ENCODE data around the gene SPNS1. TPM values are rescaled to one million over a fixed set of nuclear protein-coding genes. Genes with fewer than 3 reads are reported as not detected.

The SPNS1 gene
- total and polyA plus RNA-seq, 2 of the 8 experiments (the other 6 are each of a cell fraction or from before 2014, with no cell fraction given), result 48.8 to 66.9 TPM

DNA sequence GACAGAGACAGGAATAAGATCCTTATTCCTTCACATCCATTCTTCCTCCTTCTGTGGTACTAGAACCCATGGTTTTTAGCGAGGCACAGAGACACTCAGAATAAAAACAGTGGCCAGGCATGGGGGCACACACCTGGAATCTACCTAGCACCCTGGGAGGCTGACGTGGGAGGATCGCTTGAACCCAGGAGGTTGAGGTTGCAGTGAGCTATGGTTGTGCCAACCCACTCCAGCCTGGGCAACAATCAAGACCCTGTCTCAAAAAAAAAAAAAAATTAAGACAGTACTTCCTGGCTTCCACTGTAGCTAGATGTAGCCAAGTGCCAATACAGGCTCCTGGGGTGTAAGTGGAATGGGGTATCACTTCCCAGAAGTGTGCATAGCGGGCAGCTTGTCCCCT lies 7.4 kb upstream of the SPNS1 start:
- no peak for FAIRE-seq
- CTCF ChIA-PET (ENCODE audit: partially characterized antibody), result interaction anchor here (3.3 kb wide), 1 partner anchor 14 kb away, joined by 13 read pairs; no protein-coding TSS in a partner anchor

More for the DNA sequence above, 7.4 kb upstream of the SPNS1 start:
- TF ChIP-seq CREB1 (IDR thresholded peaks at IDR 0.05), result no peak
- TF ChIP-seq SUZ12 (IDR thresholded peaks at IDR 0.05; ENCODE audit: low read length), result no peak
- no peak for TF ChIP-seq SP1 (IDR thresholded peaks at IDR 0.05; ENCODE audit: low read depth, low read length)
- TF ChIP-seq CTBP2 (IDR thresholded peaks at IDR 0.05; ENCODE audit: borderline replicate concordance, insufficient read depth, insufficient read length, low read length), result no peak
- TF ChIP-seq ZNF274 (IDR thresholded peaks at IDR 0.05; ENCODE audit: borderline replicate concordance, extremely low read depth, low read length), result no peak
- no peak for TF ChIP-seq BACH1 (IDR thresholded peaks at IDR 0.05; ENCODE audit: low read length)
- TF ChIP-seq CHD2 (IDR thresholded peaks at IDR 0.05; ENCODE audit: low read length), result no peak
- no peak overlapping the region for H2AFZ ChIP-seq (ENCODE audit: low read length)
- H3K18ac ChIP-seq (ENCODE audit: extremely low read depth, low read length), result no peak overlapping the region
- H3K4me1 ChIP-seq (replicated peaks in 1 of 4; ENCODE audit: control insufficient read depth in 3 of 4, insufficient read depth in 4 of 4, low read length in 3 of 4), result no peaks in the 10 kb centered on the region
- H2AK5ac ChIP-seq (ENCODE audit: low read depth, low read length), result no peak overlapping the region
- POLR2A ChIA-PET (ENCODE audit: partially characterized antibody), result interaction anchor here (0.6 to 2.1 kb wide), 4 partner anchors 8 to 131 kb away, joined by 3 to 10 read pairs (median 4); no protein-coding TSS in a partner anchor
- DNase-seq (ENCODE audit: low read depth in 1 of 2, low spot score in 2 of 2), result no peak
- H2BK20ac ChIP-seq (ENCODE audit: low read length), result no peak overlapping the region
- H2BK5ac ChIP-seq (ENCODE audit: low read depth, low read length), result no peak overlapping the region
- H3K23me2 ChIP-seq (ENCODE audit: low read depth, low read length), result no peaks in the 10 kb centered on the region
- no peak overlapping the region for H3K9ac ChIP-seq (replicated peaks in 1 of 4; ENCODE audit: extremely low read depth in 1 of 4, low read depth in 3 of 4, low read length in 3 of 4)
- H3K36me3 ChIP-seq (ENCODE audit: control insufficient read depth in 2 of 4, insufficient read depth in 4 of 4, low read length in 3 of 4), result peaks cover 11 to 30% (median 23%) of the 10 kb centered on the region in 4 experiments
- H4K20me1 ChIP-seq (replicated peaks in 1 of 2; ENCODE audit: control insufficient read depth in 1 of 2, insufficient read depth in 2 of 2, low read length in 2 of 2), result peaks cover 0 to 6% of the 10 kb centered on the region in 2 experiments
- H3K79me2 ChIP-seq (ENCODE audit: control insufficient read depth in 1 of 2, insufficient read depth in 2 of 2, low read length in 2 of 2), result no peaks in the 10 kb centered on the region
- no peak overlapping the region for H4K91ac ChIP-seq (replicated peaks; ENCODE audit: insufficient read length, low read length)
- no peak overlapping the region for H2BK15ac ChIP-seq (ENCODE audit: low read length)
- H3K23ac ChIP-seq (ENCODE audit: insufficient read length), result no peak overlapping the region
- H3K79me1 ChIP-seq (ENCODE audit: low read depth, low read length), result no peaks in the 10 kb centered on the region; the same call in 1 of the 2 replicates
- H4K8ac ChIP-seq (ENCODE audit: extremely low read depth, insufficient read depth, low read length), result peak overlapping the region; percentile 25; the same call in 1 of the 2 replicates
- no peak overlapping the region for H3K4me3 ChIP-seq (ENCODE audit: extremely low read depth in 1 of 4, insufficient read depth in 2 of 4, low read depth in 3 of 4, low read length in 4 of 4)
- H3K27ac ChIP-seq (ENCODE audit: low read depth, low read length), result no peak overlapping the region
- 83% methylated on average over 4 of the region's 4 CpGs; no CpG with 5 or more reads in 1 of the 2 experiments for WGBS, 2 experiments (ENCODE audit: extremely low coverage in 1 of 2, insufficient coverage in 1 of 2, insufficient read length in 1 of 2, insufficient replicate concordance in 2 of 2, low coverage in 1 of 2, low lambda C conversion rate in 2 of 2, missing lambda C conversion rate in 1 of 2)
- no peak overlapping the region for H4K5ac ChIP-seq (ENCODE audit: insufficient read length, low read depth, low read length)
- H2BK120ac ChIP-seq (replicated peaks; ENCODE audit: low read depth, low read length), result no peak overlapping the region
- no peak overlapping the region for H3K14ac ChIP-seq (ENCODE audit: insufficient read length)
- H2BK12ac ChIP-seq (ENCODE audit: low read depth, low read length), result no peak overlapping the region
- H3K56ac ChIP-seq (replicated peaks; ENCODE audit: insufficient read length, low read depth, low read length), result no peak overlapping the region
- H3K4me2 ChIP-seq (ENCODE audit: insufficient read depth in 1 of 2, low read depth in 2 of 2, low read length in 2 of 2), result no peak overlapping the region
- no peaks in the 10 kb centered on the region for H3K27me3 ChIP-seq (replicated peaks in 1 of 4; ENCODE audit: control insufficient read depth in 3 of 4, extremely low read depth in 1 of 4, insufficient read depth in 3 of 4, low read length in 3 of 4)
- H3K4ac ChIP-seq (replicated peaks; ENCODE audit: insufficient read length, low read depth, low read length), result no peak overlapping the region
- H3K9me3 ChIP-seq (ENCODE audit: insufficient read depth in 2 of 2, low read depth in 1 of 2, low read length in 1 of 2), result no peaks in the 10 kb centered on the region

Data from H1 (cell line).